ENCODE data around the gene CDK19. TPM values are rescaled to one million over a fixed set of nuclear protein-coding genes. Genes with fewer than 3 reads are reported as not detected.

Gene CDK19
- total RNA-seq, 2 experiments from 2014 or later, result 25.3 to 30.0 TPM

GRCh38 chr6:110800839-110801196 is 14.5 kb downstream of the CDK19 start:
- no peak for DNase-seq
- peaks cover 14% of the 10 kb centered on the region for H3K9me3 Mint-ChIP-seq
- H3K4me3 Mint-ChIP-seq, result no peak overlapping the region
- no peaks in the 10 kb centered on the region for H3K27me3 Mint-ChIP-seq
- ATAC-seq (ENCODE audit: low read depth), result no peak
- H3K4me1 Mint-ChIP-seq, result peaks cover 21% of the 10 kb centered on the region
- peaks cover 27% of the 10 kb centered on the region for H3K36me3 Mint-ChIP-seq
- H3K27ac Mint-ChIP-seq, result no peak overlapping the region
- POLR2A ChIA-PET, result interaction anchor here (1.6 kb wide), 1 partner anchor 14 kb away, joined by 5 read pairs; the partner anchor contains the start of gene CDK19

DNA sequence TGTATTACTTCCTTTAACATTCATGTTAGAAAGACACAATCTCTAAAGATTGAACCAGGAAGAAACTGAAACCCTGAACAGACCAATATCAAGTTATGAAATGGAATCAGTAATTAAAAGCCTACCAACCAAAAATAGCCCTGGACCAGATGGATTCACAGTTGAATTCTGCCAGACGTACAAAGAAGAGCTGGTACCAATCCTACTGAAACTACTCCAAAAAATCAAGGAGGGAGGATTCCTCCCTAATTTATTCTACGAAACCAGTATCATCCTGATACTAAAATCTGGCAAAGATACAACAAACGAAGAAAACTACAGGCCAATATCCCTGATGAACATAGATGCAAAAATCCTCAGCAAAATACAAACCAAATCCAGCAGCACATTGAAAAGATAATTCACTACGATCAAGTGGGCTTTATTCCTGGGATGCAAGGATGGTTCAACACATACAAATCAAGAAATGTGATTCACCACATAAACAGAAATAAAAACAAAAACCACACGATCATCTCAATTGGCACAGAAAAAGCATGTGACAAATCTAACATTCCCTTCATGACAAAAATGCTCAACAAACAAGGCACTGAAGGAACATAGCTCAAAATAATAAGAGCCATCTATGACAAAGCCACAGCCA is 15.0 kb downstream of the CDK19 start:
- H3K36me3 Mint-ChIP-seq, result peaks cover 27% of the 10 kb centered on the region
- H3K4me3 Mint-ChIP-seq, result no peak overlapping the region
- H3K9me3 Mint-ChIP-seq, result peaks cover 14% of the 10 kb centered on the region
- no peaks in the 10 kb centered on the region for H3K27me3 Mint-ChIP-seq
- no peak overlapping the region for H3K27ac Mint-ChIP-seq
- DNase-seq, result no peak
- peaks cover 21% of the 10 kb centered on the region for H3K4me1 Mint-ChIP-seq
- POLR2A ChIA-PET, result interaction anchor here (1.6 kb wide), 1 partner anchor 15 kb away, joined by 5 read pairs; the partner anchor contains the start of gene CDK19
- no peak for ATAC-seq (ENCODE audit: low read depth)

GRCh38 chr6:110799655-110800054 is 15.6 kb downstream of the CDK19 start:
- no peak for DNase-seq
- peaks cover 17% of the 10 kb centered on the region for H3K4me1 Mint-ChIP-seq
- no peak for ATAC-seq (ENCODE audit: low read depth)
- H3K9me3 Mint-ChIP-seq, result peaks cover 13% of the 10 kb centered on the region
- no peak overlapping the region for H3K4me3 Mint-ChIP-seq
- peaks cover 25% of the 10 kb centered on the region for H3K36me3 Mint-ChIP-seq
- H3K27ac Mint-ChIP-seq, result no peak overlapping the region
- H3K27me3 Mint-ChIP-seq, result no peaks in the 10 kb centered on the region
- POLR2A ChIA-PET, result no interaction called here

DNA sequence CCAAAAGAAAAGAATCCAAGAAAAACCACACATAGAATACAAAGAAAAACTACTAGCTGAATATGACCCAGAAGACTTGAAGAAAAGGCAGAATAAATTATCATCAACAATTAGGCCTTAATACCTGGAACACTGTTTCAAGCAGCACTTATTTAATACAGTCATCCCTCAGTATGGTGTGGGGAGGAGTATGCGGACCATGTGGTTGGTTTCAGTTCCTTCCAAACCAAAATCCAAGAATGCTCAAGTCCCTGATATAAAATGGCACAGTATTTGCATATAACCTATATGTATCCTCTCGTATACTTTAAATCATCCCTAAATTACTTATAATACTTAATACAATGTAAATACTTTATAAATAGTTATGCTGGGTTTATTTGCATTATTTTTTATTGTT is 16.1 kb downstream of the CDK19 start:
- peaks cover 17% of the 10 kb centered on the region for H3K4me1 Mint-ChIP-seq
- no peak overlapping the region for H3K4me3 Mint-ChIP-seq
- DNase-seq (no peak), ATAC-seq (ENCODE audit: low read depth) (no peak)
- peaks cover 25% of the 10 kb centered on the region for H3K36me3 Mint-ChIP-seq
- POLR2A ChIA-PET, result no interaction called here
- H3K27ac Mint-ChIP-seq, result no peak overlapping the region
- peaks cover 13% of the 10 kb centered on the region for H3K9me3 Mint-ChIP-seq
- no peaks in the 10 kb centered on the region for H3K27me3 Mint-ChIP-seq

DNA sequence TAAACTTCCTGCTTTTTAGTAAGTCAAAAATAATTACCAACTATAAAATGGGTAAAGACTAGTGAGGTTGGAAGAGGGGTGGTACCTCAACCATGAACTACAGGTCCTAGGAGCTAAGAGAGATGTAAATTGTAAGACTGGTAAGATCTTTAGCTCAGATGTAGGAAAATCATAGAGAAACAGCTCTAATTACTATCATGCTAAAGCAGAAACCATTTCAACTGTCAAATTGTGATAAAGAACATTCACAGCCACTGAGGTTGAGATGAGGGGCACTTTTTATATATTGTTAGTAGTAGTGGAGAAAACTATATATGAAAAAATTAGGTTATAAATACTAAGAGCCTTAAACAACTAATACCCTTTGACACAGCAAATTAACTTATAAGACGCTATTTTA is 20.0 kb downstream of the CDK19 start:
- ATAC-seq (ENCODE audit: low read depth) (no peak), DNase-seq (no peak)
- peaks cover 7% of the 10 kb centered on the region for H3K4me1 Mint-ChIP-seq
- POLR2A ChIA-PET, result no interaction called here
- H3K27me3 Mint-ChIP-seq, result no peaks in the 10 kb centered on the region
- H3K4me3 Mint-ChIP-seq, result no peak overlapping the region
- no peak overlapping the region for H3K27ac Mint-ChIP-seq
- peaks cover 2% of the 10 kb centered on the region for H3K9me3 Mint-ChIP-seq
- peaks cover 14% of the 10 kb centered on the region for H3K36me3 Mint-ChIP-seq

DNA sequence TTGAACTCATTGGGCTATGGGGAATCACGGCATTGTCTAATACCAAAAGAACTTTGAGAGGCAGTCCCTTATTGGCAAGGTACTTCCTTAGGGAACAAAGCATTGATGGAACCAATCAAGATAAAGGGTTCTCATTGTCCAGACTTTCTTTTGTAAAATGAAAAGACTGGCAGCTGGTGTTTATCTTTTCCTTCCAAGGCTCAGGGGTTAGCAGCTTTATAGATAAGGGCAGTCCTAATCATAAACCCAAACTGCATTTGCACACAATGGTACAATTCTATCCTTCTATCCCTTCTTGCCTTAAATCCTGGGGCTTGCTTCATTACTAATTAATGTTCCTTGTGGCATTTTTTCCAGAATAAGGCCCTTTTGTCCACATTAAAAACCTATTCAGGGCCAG is 28.6 kb downstream of the CDK19 start:
- ATAC-seq (ENCODE audit: low read depth) (no peak), DNase-seq (no peak)
- Mint-ChIP-seq H3K27ac (no peak overlapping the region), H3K36me3 (peaks cover 34% of the 10 kb centered on the region), H3K4me1 (peaks cover 20% of the 10 kb centered on the region), H3K9me3 (peaks cover 11% of the 10 kb centered on the region), H3K4me3 (no peak overlapping the region), H3K27me3 (no peaks in the 10 kb centered on the region)
- POLR2A ChIA-PET, result no interaction called here

DNA sequence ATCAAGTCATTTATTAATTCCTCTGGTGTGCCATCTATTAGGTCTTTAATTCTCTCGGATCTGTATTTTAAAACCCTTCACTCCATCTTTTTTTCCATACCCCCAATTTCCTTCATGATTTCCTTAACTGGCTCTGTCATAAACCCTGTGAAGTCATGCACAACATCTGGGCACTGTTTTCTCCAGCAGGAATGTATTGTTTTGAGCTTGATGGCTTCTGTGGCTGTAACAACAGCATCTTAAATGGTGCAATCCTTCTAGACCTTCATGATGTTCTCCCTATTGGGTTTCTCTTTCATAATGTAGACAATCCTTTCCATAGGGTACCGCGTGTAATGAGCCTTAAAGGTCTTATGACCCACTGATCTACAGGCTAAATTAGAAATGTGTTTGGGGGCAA is 29.0 kb downstream of the CDK19 start:
- H3K27ac Mint-ChIP-seq, result no peak overlapping the region
- DNase-seq (no peak), ATAC-seq (ENCODE audit: low read depth) (no peak)
- peaks cover 35% of the 10 kb centered on the region for H3K36me3 Mint-ChIP-seq
- H3K4me3 Mint-ChIP-seq, result no peak overlapping the region
- no peaks in the 10 kb centered on the region for H3K27me3 Mint-ChIP-seq
- POLR2A ChIA-PET, result no interaction called here
- peaks cover 11% of the 10 kb centered on the region for H3K9me3 Mint-ChIP-seq
- H3K4me1 Mint-ChIP-seq, result peaks cover 22% of the 10 kb centered on the region

DNA sequence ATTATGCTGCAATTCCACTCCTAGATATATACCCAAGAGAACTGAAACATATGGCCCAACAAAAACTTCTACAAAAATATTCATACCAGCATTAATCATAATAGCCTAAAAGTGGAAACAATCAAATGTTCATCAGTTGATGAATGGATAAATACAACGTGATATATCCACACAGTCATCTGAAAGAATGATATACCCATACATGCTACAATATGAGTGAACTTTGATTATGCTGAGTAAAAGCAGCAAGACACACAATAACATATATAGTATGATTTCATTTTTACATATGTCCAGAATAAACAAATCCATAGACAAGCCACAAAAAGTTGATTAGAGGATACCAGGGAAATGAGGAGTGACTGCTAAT is 30.7 kb downstream of the CDK19 start:
- POLR2A ChIA-PET, result no interaction called here
- Mint-ChIP-seq H3K4me1 (peaks cover 24% of the 10 kb centered on the region), H3K27me3 (no peaks in the 10 kb centered on the region), H3K4me3 (no peak overlapping the region), H3K36me3 (peaks cover 36% of the 10 kb centered on the region), H3K27ac (no peak overlapping the region), H3K9me3 (peaks cover 8% of the 10 kb centered on the region)
- no peak for DNase-seq
- no peak for ATAC-seq (ENCODE audit: low read depth)

DNA sequence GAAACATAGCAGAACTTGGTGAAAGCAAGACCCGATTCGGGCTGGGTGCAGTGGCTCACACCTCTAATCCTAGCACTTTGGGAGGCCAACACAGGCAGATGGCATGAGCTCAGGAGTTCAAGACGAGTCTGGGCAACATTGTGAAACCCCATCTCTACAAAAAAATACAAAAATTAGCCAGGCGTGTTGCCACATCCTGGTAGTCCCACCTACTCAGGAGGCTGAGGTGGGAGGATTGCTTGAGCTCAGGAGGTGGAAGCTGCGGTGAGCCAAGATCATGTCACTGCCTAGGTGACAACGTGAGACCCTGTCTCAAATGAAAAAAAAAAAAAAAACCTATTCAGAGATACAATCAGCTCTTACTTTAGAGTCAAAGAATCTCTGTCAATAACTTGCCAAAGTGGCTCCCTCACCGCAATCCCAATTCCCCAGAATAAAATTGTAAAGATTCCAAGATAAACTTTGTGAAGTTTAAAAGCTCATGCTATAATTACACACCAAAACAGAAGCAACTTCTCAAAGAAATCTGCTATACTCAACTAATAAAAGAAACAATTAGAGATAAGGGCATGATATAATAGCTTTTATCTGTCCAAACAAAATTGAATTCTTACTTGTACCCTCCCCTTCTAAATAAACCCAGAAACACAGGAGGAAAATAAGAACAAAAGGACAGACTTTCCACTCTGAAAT is 33.6 kb downstream of the CDK19 start:
- POLR2A ChIA-PET, result interaction anchor here (1.5 kb wide), 1 partner anchor 34 kb away, joined by 3 read pairs; the partner anchor contains the start of gene CDK19
- ATAC-seq (ENCODE audit: low read depth) (no peak), DNase-seq (no peak)
- H3K36me3 Mint-ChIP-seq, result peaks cover 34% of the 10 kb centered on the region
- peaks cover 24% of the 10 kb centered on the region for H3K4me1 Mint-ChIP-seq
- no peak overlapping the region for H3K27ac Mint-ChIP-seq
- no peaks in the 10 kb centered on the region for H3K27me3 Mint-ChIP-seq
- no peak overlapping the region for H3K4me3 Mint-ChIP-seq
- peaks cover 3% of the 10 kb centered on the region for H3K9me3 Mint-ChIP-seq

DNA sequence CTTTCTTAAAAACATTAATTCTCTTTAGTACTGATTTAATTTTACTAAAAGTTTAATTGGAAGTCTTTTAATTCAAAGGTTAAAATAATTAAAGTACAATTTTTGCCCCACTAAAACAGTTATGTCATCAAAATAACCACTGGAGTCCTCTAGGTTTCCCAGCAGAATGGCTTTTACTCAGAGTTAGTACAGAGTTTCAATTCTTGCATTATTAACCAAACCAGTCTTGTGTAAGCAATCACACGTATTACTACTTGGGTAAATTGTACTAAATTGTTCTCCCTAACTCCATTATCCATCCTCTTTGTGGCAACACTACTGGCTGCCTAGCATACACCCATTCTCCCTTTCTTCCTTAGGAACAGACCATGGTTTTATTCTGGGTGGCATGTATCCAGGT is 36.9 kb downstream of the CDK19 start:
- Mint-ChIP-seq H3K27ac (no peak overlapping the region), H3K36me3 (peaks cover 23% of the 10 kb centered on the region), H3K4me3 (no peak overlapping the region), H3K4me1 (peaks cover 15% of the 10 kb centered on the region), H3K27me3 (no peaks in the 10 kb centered on the region), H3K9me3 (no peaks in the 10 kb centered on the region)
- no peak for ATAC-seq (ENCODE audit: low read depth)
- POLR2A ChIA-PET, result no interaction called here
- no peak for DNase-seq

GRCh38 chr6:110777636-110778035 is 37.6 kb downstream of the CDK19 start:
- Mint-ChIP-seq H3K4me3 (no peak overlapping the region), H3K9me3 (no peaks in the 10 kb centered on the region), H3K36me3 (peaks cover 21% of the 10 kb centered on the region), H3K27ac (no peak overlapping the region), H3K4me1 (peaks cover 11% of the 10 kb centered on the region), H3K27me3 (no peaks in the 10 kb centered on the region)
- no peak for ATAC-seq (ENCODE audit: low read depth)
- no peak for DNase-seq
- POLR2A ChIA-PET, result no interaction called here

- Mint-ChIP-seq H3K4me3 (no peak overlapping the region), H3K9me3 (no peaks in the 10 kb centered on the region), H3K4me1 (peaks cover 6% of the 10 kb centered on the region), H3K27ac (no peak overlapping the region), H3K27me3 (no peaks in the 10 kb centered on the region), H3K36me3 (peaks cover 26% of the 10 kb centered on the region)
- DNase-seq, result no peak
- ATAC-seq (ENCODE audit: low read depth), result no peak
- POLR2A ChIA-PET, result interaction anchor here (0.6 kb wide), 1 partner anchor 100 kb away, joined by 3 read pairs; no protein-coding TSS in a partner anchor
These were observed 38.9 kb downstream of the CDK19 start for GRCh38 chr6:110776413-110776812.

GRCh38 chr6:110769923-110770322 is 45.3 kb downstream of the CDK19 start:
- Mint-ChIP-seq H3K4me1 (peaks cover 2% of the 10 kb centered on the region), H3K27me3 (no peaks in the 10 kb centered on the region), H3K4me3 (no peak overlapping the region), H3K27ac (no peak overlapping the region), H3K36me3 (peaks cover 32% of the 10 kb centered on the region), H3K9me3 (no peaks in the 10 kb centered on the region)
- DNase-seq (no peak), ATAC-seq (ENCODE audit: low read depth) (no peak)
- POLR2A ChIA-PET, result no interaction called here

GRCh38 chr6:110768057-110768456 is 47.2 kb downstream of the CDK19 start:
- Mint-ChIP-seq H3K9me3 (peaks cover 4% of the 10 kb centered on the region), H3K36me3 (peaks cover 36% of the 10 kb centered on the region), H3K4me1 (no peaks in the 10 kb centered on the region), H3K4me3 (no peak overlapping the region), H3K27me3 (no peaks in the 10 kb centered on the region), H3K27ac (no peak overlapping the region)
- no peak for ATAC-seq (ENCODE audit: low read depth)
- POLR2A ChIA-PET, result no interaction called here
- no peak for DNase-seq

All from activated naive CD8-positive, alpha-beta T cell treated with anti-CD3 and anti-CD28 coated beads, Interleukin-2, amount 10 ng/mL, durations not matched to agents 7 days and 5 days (primary cell).